ENCODE results near the gene FMC1. TPM values are rescaled to one million over a fixed set of nuclear protein-coding genes. Genes with fewer than 3 reads are reported as not detected.
A peak's percentile ranks its signal among the peaks of the same experiment; 100 is the strongest.

Gene FMC1
- total RNA-seq (2021; fragmentation: NEBNext Ultra II Directional; extraction: Animal tissue kit (Norgen Biotek cat#: 25700)): 10 to 100 TPM in 5 of 6 experiments, 1 to 10 TPM in 1; 9.5 to 17.5 (median 14.0) TPM
- long read RNA-seq, transcript FMC1-201 (2 exons, 1,210 nt): major isoform, 28 of 28 reads
- long read RNA-seq, partial matches to known transcripts: 0 of 28 reads
- long read RNA-seq, other reads (novel, unspliced or antisense): 0 of 28 reads

- H3K27me3 Mint-ChIP-seq (ENCODE audit: insufficient read depth): peaks cover 13% of the 10 kb centered on the region
- peaks cover 7% of the 10 kb centered on the region for H3K36me3 Mint-ChIP-seq (ENCODE audit: low read depth)
- TF ChIP-seq CTCF (IDR thresholded peaks at IDR 0.05): peak; percentile 75
- peak within 1 kb of the TSS; percentile 99 for H3K27ac Mint-ChIP-seq
- DNase-seq: peak; percentile 92
- H3K4me1 Mint-ChIP-seq (ENCODE audit: low read depth): peaks cover 21% of the 10 kb centered on the region
- H3K4me3 Mint-ChIP-seq: peak within 1 kb of the TSS; percentile 95
- peaks cover 17% of the 10 kb centered on the region for H3K9me3 Mint-ChIP-seq
Observed at GRCh38 chr7:139341058-139341775, at the start of gene FMC1. FMC1 (plus strand) TSS chr7:139341337; CDS start chr7:139341385, 48 bp downstream.

- no peaks in the 10 kb centered on the region for H3K9me3 Mint-ChIP-seq
- no peak for DNase-seq
- no peak overlapping the region for H3K4me3 Mint-ChIP-seq
- peaks cover 12% of the 10 kb centered on the region for H3K36me3 Mint-ChIP-seq (ENCODE audit: low read depth)
- H3K4me1 Mint-ChIP-seq (ENCODE audit: low read depth): no peaks in the 10 kb centered on the region
- no peak overlapping the region for H3K27ac Mint-ChIP-seq
- H3K27me3 Mint-ChIP-seq (ENCODE audit: insufficient read depth): no peaks in the 10 kb centered on the region
- TF ChIP-seq CTCF (IDR thresholded peaks at IDR 0.05): no peak
Observed at GRCh38 chr7:139292821-139293220, 48.3 kb upstream of the FMC1 start.

GRCh38 chr7:139293534-139293933 lies 47.6 kb upstream of the FMC1 start:
- H3K27ac Mint-ChIP-seq: no peak overlapping the region
- no peaks in the 10 kb centered on the region for H3K27me3 Mint-ChIP-seq (ENCODE audit: insufficient read depth)
- no peak for DNase-seq
- no peaks in the 10 kb centered on the region for H3K4me1 Mint-ChIP-seq (ENCODE audit: low read depth)
- no peak for TF ChIP-seq CTCF (IDR thresholded peaks at IDR 0.05)
- H3K9me3 Mint-ChIP-seq: no peaks in the 10 kb centered on the region
- H3K4me3 Mint-ChIP-seq: no peak overlapping the region
- H3K36me3 Mint-ChIP-seq (ENCODE audit: low read depth): peaks cover 9% of the 10 kb centered on the region

GRCh38 chr7:139294241-139294640 lies 46.9 kb upstream of the FMC1 start:
- Mint-ChIP-seq H3K4me1 (ENCODE audit: low read depth) (no peaks in the 10 kb centered on the region), H3K9me3 (no peaks in the 10 kb centered on the region), H3K36me3 (ENCODE audit: low read depth) (peaks cover 9% of the 10 kb centered on the region), H3K27me3 (ENCODE audit: insufficient read depth) (no peaks in the 10 kb centered on the region), H3K4me3 (no peak overlapping the region), H3K27ac (no peak overlapping the region)
- DNase-seq: no peak
- no peak for TF ChIP-seq CTCF (IDR thresholded peaks at IDR 0.05)

GRCh38 chr7:139294951-139295575 lies 46.1 kb upstream of the FMC1 start:
- Mint-ChIP-seq H3K27me3 (ENCODE audit: insufficient read depth) (no peaks in the 10 kb centered on the region), H3K27ac (no peak overlapping the region), H3K36me3 (ENCODE audit: low read depth) (peaks cover 9% of the 10 kb centered on the region), H3K9me3 (no peaks in the 10 kb centered on the region), H3K4me1 (ENCODE audit: low read depth) (peaks cover under 1% of the 10 kb centered on the region; the same call in 1 of the 2 replicates), H3K4me3 (no peak overlapping the region)
- no peak for TF ChIP-seq CTCF (IDR thresholded peaks at IDR 0.05)
- DNase-seq: no peak

Data from HFFc6 (cell line).